C4-2B (cell line): ENCODE results near the gene SLC23A1.

Experiments
- CTCF ChIP-seq: fragments of 450-650 bp; conservative IDR thresholded peaks from 2 replicates; pipeline ENCODE4 v1.5.1; 2017; ENCODE audit warnings: mild to moderate bottlenecking
- ZFX ChIP-seq: fragments of 450-650 bp; IDR thresholded peaks from 2 replicates; pipeline ENCODE4 v1.6.1; 2017

DNA sequence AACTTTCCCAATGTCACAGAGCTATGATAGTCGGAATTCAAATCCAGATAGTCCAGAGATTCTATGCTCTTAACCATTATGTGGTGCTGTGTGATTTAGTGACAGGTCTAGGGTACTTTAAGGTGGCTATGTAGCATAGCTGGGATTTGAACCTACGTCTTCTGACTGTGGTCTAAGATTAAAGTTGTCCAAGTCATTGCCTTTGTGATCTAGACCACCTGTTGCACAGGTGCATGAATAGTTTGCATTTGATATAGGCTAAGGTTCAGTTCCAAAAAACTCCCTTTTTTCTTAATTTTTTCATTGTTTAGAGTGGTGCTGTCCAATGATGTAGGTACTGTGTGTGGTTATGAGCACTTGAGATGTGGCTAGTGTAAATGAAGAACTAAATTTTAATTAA lies 38.9 kb downstream of the SLC23A1 start:
- TF ChIP-seq CTCF (no peak), ZFX (no peak)
